Stimulated activated CD4-positive, alpha-beta T cell treated with anti-CD3 and anti-CD28 coated beads, Interleukin-15, amount 100 ng/mL, for 48 hours (primary cell): ENCODE results near the gene SMNDC1.
"Not testable (repeated sequence)": the region's sequence is repeated elsewhere in the genome, so short reads cannot be mapped to it uniquely, and the experiment has no call there.

ENCODE experiments used
- DNase-seq, 2 donors: peaks; one replicate each; pipeline ENCODE4 v3.0.0-alpha.2; 2020; ENCODE audit warnings: low read depth in 2 of 2

Gene SMNDC1

DNA sequence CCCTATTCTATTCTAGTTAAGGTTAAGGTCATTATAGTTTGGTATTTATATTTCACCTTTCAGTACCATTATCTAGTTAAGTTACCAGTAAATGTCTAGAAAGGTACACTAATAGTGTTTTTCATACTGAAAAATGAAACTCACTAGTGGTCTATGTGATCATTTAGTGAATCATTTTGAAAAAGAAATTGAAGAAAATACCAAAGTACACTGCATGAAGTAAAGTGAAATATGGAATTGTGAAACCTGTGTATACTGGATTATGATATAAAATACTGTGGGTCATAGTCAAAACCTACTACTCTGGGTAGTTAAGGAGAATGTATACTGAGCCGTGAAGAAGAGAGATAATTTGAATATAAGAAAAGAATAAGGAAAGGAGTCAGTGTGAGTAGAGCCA lies 53.3 kb downstream of the SMNDC1 start:
- not testable (repeated sequence) for DNase-seq

GRCh38 chr10:110249489-110249888 lies 55.2 kb downstream of the SMNDC1 start:
- DNase-seq, result not testable (repeated sequence)

- DNase-seq, result not testable (repeated sequence)
Measured at GRCh38 chr10:110247833-110248232, 56.9 kb downstream of the SMNDC1 start.

DNA sequence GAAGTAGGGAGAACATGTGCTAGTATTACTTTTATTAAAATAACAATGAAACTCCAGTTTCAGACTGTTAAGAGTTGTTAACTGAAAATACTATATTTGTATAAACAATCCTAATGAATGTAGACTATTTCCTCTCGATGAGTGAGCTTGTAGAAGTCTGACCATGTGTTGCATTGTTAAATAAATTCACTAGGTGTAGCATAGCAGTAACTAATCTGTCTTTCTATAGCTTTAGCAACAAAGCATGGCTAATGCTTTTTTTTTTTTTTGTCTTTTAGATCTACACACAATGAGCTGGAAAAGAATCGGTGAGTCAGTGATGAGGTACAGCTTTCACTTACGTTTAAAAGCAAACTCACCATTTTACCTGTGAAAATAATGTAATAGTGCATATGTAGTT lies 60.2 kb downstream of the SMNDC1 start:
- DNase-seq, result no peak

GRCh38 chr10:110242511-110242910 lies 62.2 kb downstream of the SMNDC1 start:
- no peak for DNase-seq

DNA sequence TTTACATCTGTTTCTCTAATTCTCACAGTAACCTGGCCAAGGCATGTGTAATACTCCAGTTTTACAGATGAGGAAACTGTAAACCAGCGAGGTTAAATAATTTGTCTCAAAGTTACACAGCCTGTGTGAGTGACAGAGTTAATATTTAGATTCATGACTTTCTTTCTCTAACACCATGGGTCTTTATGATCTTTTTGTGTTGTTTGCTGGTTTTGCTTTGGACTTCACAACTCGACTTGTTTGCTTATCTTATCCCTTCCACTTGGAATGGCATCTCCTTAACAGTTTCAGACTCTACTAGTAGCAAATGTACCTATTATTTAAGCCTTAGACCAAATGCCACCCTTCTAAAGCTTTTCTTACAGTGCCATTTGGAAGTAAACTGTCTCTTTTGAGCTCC lies 62.9 kb downstream of the SMNDC1 start:
- no peak for DNase-seq

DNA sequence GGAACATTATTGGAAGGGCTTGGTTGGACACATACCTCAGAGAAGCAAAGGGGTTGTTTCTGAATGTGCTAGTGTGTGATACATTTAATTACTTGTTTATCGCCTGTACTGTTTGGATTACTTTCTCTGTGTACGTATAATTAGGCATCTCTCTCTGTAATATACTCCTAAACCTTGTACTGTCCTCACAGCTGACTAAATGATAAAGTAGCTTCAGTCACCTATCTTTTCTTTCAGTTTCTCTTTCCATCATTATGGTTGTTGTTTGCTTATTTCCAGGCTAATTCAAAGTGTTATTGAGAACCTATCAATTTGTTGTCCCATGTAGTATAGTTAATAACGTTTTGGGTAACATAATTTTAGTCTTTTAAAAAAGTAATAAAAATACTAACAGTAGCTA lies 63.3 kb downstream of the SMNDC1 start:
- DNase-seq, result no peak
